ENCODE data around the gene LIX1.

Gene LIX1

DNA sequence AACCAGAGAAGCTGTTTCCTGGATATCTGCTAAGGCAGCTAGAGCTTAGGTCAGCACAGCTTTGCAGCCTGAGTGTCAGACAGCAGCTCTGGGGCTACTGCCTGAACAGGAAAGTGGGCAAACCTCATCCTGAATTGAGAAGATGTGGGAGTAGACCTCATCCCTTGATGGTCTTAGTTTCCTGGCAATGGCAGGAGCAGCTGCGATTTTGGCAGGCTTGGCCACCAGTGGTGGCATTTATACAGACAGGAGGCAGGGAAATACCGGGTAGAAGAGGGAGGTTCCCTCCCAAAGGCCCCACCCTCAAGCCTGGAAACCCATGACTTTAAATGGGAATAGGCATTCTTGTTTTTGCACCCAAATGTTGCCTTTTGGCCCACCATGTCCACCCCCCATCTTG, 69.7 kb downstream of the LIX1 start:
- DNase-seq: no peak

DNA sequence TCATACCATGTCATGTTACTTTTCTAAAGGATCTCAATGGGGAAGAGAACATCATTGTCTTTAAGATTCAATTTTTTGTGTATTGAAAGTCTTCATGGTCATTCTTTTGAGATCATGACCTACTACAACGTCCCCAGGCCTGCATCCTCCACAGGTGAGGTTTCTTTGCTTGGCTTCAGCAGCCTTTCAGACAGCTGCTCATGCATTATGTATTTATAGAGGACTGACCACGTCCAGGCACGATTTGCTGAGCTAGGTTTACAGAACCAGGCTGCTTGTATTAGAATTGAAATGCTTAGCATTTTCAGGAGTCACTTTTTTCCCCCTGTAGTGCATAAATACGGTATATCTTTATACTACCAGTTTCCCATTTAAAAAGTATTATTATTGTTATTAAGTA, 70.4 kb downstream of the LIX1 start:
- DNase-seq: no peak

DNA sequence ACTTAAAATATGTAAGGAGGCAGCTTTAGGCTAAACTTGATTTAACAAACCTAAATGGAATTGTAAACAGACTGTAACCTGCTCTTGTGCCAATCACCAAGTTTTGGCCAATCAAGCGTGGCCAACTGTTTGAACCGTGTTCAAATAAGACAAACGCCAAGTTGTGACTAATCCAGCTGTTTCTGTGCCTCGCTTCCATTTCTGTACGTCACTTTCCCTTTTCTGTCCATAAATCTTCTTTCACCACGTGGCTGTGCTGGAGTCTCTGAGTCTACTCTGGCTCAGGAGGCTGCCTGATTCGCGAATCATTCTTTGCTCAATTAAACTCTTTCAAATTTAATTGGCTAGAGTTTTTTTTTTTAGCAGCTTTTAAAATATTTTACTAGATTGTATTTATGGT, 71.3 kb downstream of the LIX1 start:
- no peak for DNase-seq

DNA sequence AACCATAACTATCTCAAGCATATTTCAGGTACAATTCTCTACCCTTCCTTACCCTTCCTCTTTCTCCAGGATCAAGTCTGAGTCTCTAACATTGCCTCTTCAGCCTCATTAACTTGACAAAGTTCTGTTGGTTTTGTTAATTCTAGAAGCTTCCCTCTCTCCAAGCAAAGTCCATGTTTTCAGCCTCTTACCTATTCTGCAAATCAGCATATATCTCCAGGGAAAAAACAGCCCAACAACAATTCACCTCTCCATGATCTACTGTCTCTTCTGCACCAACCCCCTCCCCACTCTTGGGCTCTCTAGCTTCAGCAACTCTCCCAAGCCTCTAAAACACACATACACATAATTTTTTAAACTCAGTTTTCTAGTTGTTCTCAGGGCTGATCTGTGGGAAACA, 72.2 kb downstream of the LIX1 start:
- no peak for DNase-seq

DNA sequence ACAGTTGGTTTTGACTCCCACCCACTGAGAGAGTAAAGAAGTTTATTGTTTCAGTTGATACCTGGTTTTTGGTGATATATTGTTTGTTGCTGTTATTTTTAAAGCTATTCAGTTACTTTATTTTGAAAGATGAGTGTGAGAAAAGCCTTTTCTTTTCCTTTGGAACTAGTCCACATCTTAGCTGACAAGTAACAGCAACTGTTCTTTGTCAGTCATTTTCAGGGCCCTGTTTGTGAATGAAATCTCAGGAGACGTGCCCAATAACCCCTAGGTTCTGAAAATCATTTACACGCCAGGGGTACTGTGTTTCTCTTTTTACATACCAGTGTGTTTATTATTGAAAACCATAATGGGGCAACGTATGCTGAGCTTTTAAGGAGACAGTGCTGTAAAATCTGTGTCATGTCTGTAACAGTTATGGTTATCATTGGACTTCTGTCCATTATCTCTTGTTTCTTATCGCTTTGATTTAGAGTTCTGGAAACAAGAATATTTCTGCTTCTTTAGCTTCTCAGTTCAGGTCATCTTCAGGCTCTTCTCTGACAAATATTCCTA, 75.0 kb downstream of the LIX1 start:
- no peak for DNase-seq

DNA sequence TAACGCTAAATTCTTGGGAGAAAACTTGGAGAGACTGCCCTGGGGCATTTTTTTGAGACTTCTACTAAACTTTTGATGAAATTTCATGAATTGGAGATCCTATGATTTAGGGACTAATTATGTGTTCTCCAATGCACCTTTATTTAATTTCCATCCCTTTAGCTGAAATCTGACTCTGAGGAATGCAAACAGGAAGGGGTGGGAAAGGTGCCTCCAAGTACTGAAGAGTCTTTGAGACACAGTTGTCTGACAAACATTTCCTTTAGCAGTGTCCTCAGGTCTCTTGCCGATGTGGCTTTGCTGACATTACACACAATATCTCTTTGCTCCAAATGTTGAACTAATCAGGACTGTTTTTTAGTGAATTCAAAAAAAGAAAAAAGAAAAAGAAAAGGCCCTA, 76.9 kb downstream of the LIX1 start:
- DNase-seq: no peak

DNA sequence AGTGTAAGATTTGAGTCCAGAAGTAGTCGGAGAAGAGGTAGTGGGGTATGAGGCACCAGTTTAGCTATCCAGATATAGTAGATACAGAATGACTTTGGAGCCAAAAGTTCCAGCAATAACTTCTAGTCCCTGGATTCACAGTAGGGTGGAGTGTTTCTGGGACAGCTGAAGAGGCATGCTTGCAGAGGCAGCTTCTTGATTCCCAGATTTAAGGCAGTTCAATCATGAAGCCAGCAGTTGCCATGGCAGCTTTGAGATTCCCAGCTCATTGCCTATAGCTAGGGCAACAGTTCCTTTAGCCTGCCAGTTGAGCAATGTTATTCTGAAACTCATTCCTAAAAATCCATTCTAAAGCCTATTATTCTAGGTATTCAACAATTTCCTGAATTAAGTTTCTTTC, 79.2 kb downstream of the LIX1 start:
- no peak for DNase-seq

DNA sequence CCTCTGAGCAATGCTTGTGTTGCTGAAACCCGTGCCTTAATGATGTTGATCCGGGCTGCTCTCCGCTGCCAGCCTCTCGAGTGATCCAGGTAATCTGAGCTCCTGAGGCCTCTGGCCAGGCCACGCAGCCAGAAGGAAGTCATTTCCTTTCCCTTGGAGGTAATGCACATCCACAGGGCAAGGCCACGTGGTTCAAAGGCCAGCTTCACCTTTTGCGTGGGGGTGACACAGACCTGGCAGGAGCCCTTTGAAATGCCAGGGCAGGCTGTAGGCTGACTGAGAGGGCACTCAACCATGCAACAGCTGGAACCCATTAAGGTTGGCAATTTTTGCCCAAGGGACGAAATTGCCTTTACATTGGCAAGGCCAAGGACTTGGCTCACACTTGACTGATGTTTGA, 80.4 kb downstream of the LIX1 start:
- peak; percentile 89 for DNase-seq

DNA sequence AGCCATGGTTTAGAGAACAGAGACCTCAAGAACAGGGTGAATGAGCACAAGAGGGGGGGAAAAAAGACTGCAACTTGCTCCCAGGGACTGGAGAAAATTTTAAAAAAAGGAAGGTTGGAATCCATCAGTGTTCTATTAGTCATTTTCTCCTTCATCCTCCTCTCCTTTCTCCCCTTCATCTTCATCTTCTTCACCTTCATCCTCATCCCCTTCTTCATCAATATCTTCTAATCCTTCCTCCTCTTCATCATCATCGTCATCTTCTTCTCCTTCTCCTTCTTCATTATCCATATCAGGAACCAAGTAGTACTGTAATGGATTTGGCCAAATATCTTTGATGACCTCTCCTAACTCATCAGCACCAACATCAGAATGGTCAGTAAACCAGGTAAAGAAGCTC, 86.1 kb downstream of the LIX1 start:
- no peak for DNase-seq

DNA sequence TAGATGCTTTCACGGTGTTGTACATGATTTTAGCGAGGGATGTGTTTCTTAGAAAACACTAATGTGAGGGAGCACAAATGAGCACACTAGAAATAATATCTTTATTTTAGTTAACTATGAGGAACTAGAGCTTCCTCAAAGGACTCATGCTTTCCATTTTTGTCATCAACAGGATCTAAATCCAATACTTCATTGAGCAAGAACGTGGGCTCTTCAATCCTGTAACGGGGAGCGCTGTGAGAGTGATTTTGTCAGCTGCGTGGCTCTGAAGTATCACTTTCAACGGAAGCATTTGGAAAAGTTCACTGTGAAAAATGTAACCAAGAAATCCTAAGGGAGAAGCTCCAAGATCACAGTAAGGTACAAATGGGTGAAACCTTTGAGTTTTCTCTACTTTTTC, 93.2 kb downstream of the LIX1 start:
- no peak for DNase-seq

DNA sequence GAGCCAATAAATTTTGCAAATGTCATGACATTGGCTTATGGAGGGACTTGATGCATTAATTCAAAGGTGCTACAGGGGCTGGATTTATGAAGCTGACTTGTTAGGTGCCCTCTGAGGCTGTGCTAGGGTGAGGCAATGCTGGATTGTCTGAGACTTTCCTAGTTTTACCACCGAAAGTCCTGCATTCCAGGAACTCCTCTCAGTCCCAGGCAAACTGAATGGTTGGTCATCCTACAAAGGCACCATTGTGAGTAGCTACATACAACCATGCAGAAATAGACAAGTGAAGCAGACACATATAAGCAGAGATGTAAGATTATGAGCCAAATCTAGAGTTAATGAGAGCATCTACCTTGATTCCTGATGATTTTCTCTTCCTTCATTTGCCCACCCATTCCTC, 95.3 kb downstream of the LIX1 start:
- DNase-seq: no peak

DNA sequence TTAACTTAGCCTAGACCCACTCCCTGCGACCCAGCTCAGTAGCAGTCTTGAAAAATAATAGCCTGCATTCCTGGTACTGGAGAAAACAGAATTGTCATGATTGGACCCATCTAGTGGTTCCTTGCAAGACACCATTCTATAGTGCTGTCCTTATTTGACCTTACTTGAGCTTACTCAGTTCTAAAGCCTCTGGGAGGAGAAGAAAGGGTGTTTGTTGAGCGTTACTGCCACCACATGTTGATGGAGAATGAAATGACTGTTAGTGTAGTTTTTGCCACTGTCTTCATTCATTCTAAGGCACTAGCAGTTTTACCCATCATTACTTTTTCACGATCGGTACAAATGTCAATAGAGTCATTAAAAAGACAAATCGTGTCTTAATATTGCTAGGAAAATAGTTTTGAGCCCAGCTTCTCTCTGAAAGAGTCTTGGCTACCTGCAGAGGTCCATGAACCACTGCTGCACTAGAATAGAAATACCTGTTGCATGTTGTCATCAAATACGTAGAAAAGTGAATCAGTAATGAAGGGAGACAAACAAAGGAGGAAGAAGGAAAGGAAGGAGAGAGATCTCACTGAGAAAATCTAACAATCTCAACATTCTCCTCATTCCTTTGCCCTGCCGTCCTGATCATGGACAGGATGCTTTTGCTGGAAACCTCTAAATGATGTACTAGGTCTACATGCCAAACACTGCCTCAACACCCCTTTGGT, 96.0 kb downstream of the LIX1 start:
- no peak for DNase-seq

DNA sequence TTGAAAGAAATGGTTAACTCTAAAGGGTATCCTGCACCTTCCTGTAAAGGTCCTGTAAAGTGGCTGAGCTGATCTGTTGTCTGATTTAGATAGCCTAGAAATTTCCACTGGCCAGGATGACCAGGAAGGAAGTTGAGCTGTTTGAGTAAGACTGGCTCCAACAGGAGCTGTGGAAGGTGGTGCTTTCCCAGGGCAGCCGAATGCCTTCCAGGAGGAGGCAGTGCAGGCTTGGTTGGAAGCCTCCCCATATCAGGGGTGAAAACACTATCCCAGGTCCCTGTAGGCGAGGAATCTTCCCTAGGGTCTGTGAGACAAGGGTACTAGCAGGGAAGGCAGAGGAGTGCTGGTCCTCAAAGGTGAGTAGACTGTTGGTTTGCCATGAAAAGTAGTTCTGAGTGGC, 98.4 kb downstream of the LIX1 start:
- DNase-seq: no peak

DNA sequence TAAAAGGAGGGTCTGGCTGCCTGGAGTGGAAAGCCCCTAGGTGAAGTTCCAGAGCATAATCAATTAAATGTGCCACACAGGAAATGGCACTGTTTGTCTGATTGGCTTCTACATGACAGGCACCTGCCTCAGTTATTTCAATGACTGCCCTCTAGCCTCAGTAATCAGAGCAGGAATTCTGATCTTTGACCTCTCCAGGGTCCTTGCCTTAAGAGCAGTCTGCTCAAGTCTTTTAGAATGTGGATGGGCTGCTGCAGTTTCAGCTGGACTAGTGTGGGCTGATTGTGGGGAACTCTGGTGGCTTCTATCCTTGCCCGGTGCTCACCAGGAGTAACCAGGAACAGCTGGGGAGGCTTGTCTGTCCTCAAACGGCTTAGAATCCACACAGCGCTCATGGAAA, 98.9 kb downstream of the LIX1 start:
- no peak for DNase-seq

DNA sequence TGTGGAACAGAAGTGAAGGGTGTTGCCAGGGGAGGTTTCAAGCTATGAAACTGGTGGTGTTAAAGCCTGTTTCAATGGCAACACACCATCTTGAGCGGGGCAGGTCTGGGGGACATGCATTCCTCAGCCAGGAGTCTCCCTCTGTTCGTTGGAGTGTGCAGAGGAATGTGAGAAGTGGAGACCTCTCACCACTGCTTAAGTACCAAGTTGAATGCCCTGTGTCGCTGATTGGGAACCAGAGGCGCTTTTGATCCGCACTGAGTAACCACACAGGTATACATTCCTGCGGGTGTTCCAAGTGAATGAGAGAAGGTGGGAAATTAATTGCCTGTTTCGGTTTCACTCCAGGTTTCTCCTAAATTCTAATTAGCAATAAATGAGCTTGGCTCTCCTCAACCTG, 99.4 kb downstream of the LIX1 start:
- no peak for DNase-seq
